Measurements from ENCODE around the gene LRRC74B. TPM values are rescaled to one million over a fixed set of nuclear protein-coding genes. Genes with fewer than 3 reads are reported as not detected.
A peak's percentile ranks its signal among the peaks of the same experiment; 100 is the strongest.

LRRC74B gene
- total and polyA plus RNA-seq, 2 of the 4 experiments (the other 2 are of a cell fraction) = not detected

DNA sequence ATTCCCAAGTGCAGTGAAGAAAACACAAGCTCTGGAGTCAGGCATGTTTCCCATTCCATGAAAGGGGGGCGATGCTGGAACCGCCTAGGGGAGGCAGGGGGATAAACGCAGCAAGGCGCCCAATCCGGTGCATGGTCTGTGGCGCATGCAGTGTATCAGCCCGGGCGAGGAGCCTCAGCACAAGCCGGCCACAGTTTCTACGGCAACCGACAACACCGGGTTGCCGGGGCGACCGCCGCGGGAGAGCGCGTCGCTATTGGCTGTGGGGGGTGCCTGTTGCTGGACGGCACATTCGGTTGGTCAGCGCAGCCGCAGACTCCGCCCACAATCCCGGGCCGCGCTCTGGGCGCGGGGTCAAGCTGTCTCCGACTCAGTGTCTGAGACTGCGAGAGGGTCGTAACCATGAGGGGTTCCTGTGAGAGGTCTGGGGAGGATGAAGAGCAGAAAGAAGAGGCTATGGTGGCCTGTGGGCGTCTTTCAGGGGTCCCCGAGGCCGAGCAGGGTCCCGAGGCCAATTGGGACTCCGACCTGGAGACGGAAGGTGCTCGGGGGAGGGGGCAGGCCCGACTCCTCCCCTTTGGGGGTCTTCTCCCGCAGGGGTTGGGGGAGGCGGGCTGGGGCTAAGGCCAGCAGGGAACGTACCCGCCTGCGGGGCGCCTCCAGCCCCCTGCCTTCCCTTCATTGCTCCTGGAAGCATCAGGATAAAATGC lies at the start of gene LRRC74B (continued):
- peak; percentile 59; the same call in 1 of the 2 replicates for TF ChIP-seq USF2 (IDR thresholded peaks at IDR 0.05; ENCODE audit: low read depth, low read length)

DNA sequence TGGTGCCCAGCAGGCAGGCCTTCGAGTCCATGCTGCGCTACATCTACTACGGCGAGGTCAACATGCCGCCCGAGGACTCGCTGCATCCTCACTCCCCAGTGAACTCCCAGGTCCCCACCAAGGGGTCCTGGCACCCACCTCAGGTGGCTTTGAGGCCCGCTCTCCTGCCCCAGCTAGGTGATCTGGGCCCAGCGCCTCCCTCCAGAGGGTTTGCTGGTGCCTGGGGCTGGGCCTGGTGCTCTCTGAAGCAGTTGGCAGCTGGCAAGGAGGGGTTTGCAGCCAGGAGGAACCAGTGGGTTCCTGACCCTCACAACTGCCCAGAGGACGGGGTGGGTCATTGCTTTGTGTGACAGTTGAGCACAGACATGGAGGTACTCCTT lies 49.7 kb upstream of the LRRC74B start:
- POLR2A ChIA-PET (ENCODE audit: unreplicated experiment) = no interaction called here
- Histone ChIP-seq H4K20me1 (ENCODE audit: insufficient read depth, low read length) (peaks cover 9% of the 10 kb centered on the region; the same call in 1 of the 2 replicates), H3K4me2 (ENCODE audit: low read depth, low read length) (no peak overlapping the region), H3K9me1 (ENCODE audit: insufficient read depth, low read length) (0 out of 2 replicates have a peak, but pooled peaks cover 4% of the 10 kb centered on the region), H4K5ac (ENCODE audit: low read depth, low read length) (no peak overlapping the region), H3K79me1 (ENCODE audit: low read depth in 1 of 2, low read length in 2 of 2) (peaks cover 9 to 28% of the 10 kb centered on the region in 2 experiments; a peak in 3 of 4 replicates), H3K18ac (ENCODE audit: low read depth, low read length) (no peak overlapping the region), H2AFZ (replicated peaks; ENCODE audit: low read length, poor library complexity) (no peak overlapping the region), H3K36me3 (ENCODE audit: control insufficient read depth, insufficient read depth, low read length) (peaks cover 66% of the 10 kb centered on the region), H3K9me3 (ENCODE audit: control insufficient read depth, insufficient read depth, low read length) (no peaks in the 10 kb centered on the region), H2BK120ac (ENCODE audit: low read depth, low read length) (no peak overlapping the region), H2BK5ac (ENCODE audit: low read depth, low read length, poor library complexity, severe bottlenecking) (no peak overlapping the region), H3K27ac (ENCODE audit: insufficient read depth, low read length) (no peak overlapping the region), H2AK9ac (replicated peaks; ENCODE audit: low read depth, low read length, poor library complexity) (no peak overlapping the region), H2AK5ac (ENCODE audit: low read depth, low read length) (no peak overlapping the region), H3K23ac (ENCODE audit: low read depth, low read length) (no peak overlapping the region), H3K27me3 (ENCODE audit: control insufficient read depth, insufficient read depth, low read length) (no peaks in the 10 kb centered on the region), H3K56ac (ENCODE audit: extremely low read depth, insufficient read depth, low read length) (no peak overlapping the region), H3K4me3 (ENCODE audit: insufficient read depth, low read depth, low read length) (no peak overlapping the region), H3K9ac (ENCODE audit: low read depth, low read length) (no peak overlapping the region), H2BK15ac (ENCODE audit: low read depth, low read length) (no peak overlapping the region), H4K91ac (ENCODE audit: insufficient read depth, low read depth, low read length) (no peak overlapping the region), H3K4me1 (ENCODE audit: control insufficient read depth, insufficient read depth, low read length) (peaks cover 10% of the 10 kb centered on the region), H3K14ac (replicated peaks; ENCODE audit: low read depth, low read length) (no peak overlapping the region), H2BK20ac (ENCODE audit: low read depth, low read length) (no peak overlapping the region), H4K8ac (ENCODE audit: low read depth in 2 of 2, low read length in 2 of 2) (no peak overlapping the region), H3K4ac (ENCODE audit: low read depth, low read length) (no peak overlapping the region)
- no peak for TF ChIP-seq CTCF (conservative IDR thresholded peaks at IDR 0.05; ENCODE audit: low read depth, low read length)
- no peak for TF ChIP-seq FOS (IDR thresholded peaks at IDR 0.05; ENCODE audit: low read depth, low read length)
- BruUV-seq (replicated peaks) = no TSS peak
- intact Hi-C loops (cut with micrococcal nuclease) = no loop called here
- ATAC-seq (ENCODE audit: low read depth) (no peak), DNase-seq (no peak)
- in situ Hi-C loops (cut with MboI; ENCODE audit: low sequenced_read_pairs) = no loop called here
- CTCF ChIA-PET = no interaction called here
- 80% methylated on average over 1 of the region's 10 CpGs; no CpG with 5 or more reads in 1 of the 2 experiments for WGBS, 2 experiments (ENCODE audit: extremely low coverage in 2 of 2, insufficient read length in 1 of 2)
- dilution Hi-C loops (cut with HindIII; ENCODE audit: low sequenced_read_pairs, unreplicated experiment) = no loop called here

Data from IMR-90 (cell line).